C4-2B (cell line): ENCODE measurements around the gene TMEM51.

Experiments
- CTCF ChIP-seq: fragments of 450-650 bp; conservative IDR thresholded peaks from 2 replicates; pipeline ENCODE4 v1.5.1; 2017; ENCODE audit warnings: mild to moderate bottlenecking
- ZFX ChIP-seq: fragments of 450-650 bp; IDR thresholded peaks from 2 replicates; pipeline ENCODE4 v1.6.1; 2017

GRCh38 chr1:15262706-15263105, 109.2 kb downstream of the TMEM51 start:
- TF ChIP-seq CTCF, result no peak
- TF ChIP-seq ZFX, result no peak
